ENCODE measurements around the gene PCDH19. TPM values are rescaled to one million over a fixed set of nuclear protein-coding genes. Genes with fewer than 3 reads are reported as not detected.
"Not testable (repeated sequence)": the region's sequence is repeated elsewhere in the genome, so short reads cannot be mapped to it uniquely, and the experiment has no call there.

Gene PCDH19, protein sequence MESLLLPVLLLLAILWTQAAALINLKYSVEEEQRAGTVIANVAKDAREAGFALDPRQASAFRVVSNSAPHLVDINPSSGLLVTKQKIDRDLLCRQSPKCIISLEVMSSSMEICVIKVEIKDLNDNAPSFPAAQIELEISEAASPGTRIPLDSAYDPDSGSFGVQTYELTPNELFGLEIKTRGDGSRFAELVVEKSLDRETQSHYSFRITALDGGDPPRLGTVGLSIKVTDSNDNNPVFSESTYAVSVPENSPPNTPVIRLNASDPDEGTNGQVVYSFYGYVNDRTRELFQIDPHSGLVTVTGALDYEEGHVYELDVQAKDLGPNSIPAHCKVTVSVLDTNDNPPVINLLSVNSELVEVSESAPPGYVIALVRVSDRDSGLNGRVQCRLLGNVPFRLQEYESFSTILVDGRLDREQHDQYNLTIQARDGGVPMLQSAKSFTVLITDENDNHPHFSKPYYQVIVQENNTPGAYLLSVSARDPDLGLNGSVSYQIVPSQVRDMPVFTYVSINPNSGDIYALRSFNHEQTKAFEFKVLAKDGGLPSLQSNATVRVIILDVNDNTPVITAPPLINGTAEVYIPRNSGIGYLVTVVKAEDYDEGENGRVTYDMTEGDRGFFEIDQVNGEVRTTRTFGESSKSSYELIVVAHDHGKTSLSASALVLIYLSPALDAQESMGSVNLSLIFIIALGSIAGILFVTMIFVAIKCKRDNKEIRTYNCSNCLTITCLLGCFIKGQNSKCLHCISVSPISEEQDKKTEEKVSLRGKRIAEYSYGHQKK (N-terminal part only)
- not detected in 2 replicates for total RNA-seq

DNA sequence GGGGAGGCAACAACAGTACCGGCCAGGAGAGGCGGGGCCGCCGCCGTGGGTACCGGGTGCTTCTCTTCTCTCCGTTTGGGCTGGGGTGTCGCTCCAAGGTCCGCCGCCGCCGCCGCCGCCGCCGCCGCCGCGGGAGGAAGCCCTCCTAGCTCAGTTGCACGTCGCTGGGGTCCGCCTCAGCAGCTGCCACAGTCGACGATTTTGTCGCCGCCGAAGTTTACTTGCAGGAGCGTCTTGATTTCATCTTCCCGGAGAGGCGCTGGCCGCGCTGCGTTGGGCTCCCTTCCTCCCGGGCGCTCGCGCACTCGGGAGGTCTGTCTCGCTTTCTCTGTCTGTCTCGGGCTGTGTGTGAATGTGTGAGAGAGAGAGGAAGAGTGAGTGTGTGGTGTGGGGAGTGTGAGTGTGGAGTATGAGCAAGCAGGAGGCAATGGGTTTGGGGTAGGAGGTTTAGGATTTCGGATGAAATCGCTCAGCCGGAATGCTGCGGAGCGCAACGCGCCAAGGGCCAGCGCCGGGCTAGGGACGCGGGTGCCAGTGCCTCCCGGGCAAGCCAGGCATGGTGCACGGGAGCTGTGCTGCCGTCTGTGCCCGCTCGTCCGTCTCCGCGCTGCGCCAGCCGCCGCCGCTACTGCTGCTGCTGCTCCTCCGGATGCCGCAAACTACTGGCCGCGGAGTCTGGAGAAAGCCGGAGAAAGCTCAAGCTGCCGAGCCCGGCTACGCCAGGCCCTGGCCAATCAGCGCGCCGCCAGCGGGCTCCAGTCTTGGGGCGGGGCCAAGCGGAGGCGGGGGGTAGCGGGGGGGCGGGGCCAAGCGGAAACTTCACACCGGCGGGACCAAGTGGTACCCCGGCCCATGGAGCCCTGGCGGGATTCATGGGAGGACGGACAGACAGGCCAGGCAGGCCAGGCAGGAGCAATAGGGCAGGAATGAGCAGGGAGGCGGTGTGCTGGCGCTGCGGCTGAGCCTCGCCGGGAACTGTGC, at the start of gene PCDH19:
TSS of gene PCDH19 (minus strand) at position 664 of the 981 bp plus-strand sequence. CDS start 1,676 bp downstream, outside the sequence.
- peaks cover 63% of the 10 kb centered on the region for H3K27me3 Mint-ChIP-seq (ENCODE audit: low read depth)
- no peaks in the 10 kb centered on the region for H3K36me3 Mint-ChIP-seq (ENCODE audit: low read depth)
- no peaks in the 10 kb centered on the region for H3K9me3 Mint-ChIP-seq
- peak within 1 kb of the TSS; percentile 52 for H3K4me3 Mint-ChIP-seq (ENCODE audit: low read depth)
- DNase-seq (ENCODE audit: low spot score) = no peak
- no peaks in the 10 kb centered on the region for H3K4me1 Mint-ChIP-seq (ENCODE audit: low read depth)
- no peak within 1 kb of the TSS for H3K27ac Mint-ChIP-seq
- intact Hi-C loops (cut with micrococcal nuclease) = no loop called here

- no peak for DNase-seq (ENCODE audit: low spot score)
- H3K27ac Mint-ChIP-seq = no peak overlapping the region
- H3K36me3 Mint-ChIP-seq (ENCODE audit: low read depth) = no peaks in the 10 kb centered on the region
- H3K27me3 Mint-ChIP-seq (ENCODE audit: low read depth) = no peaks in the 10 kb centered on the region
- intact Hi-C loops (cut with micrococcal nuclease) = no loop called here
- no peak overlapping the region for H3K4me3 Mint-ChIP-seq (ENCODE audit: low read depth)
- H3K9me3 Mint-ChIP-seq = no peaks in the 10 kb centered on the region
- no peaks in the 10 kb centered on the region for H3K4me1 Mint-ChIP-seq (ENCODE audit: low read depth)
Measured at GRCh38 chrX:100449696-100450608, 39.9 kb upstream of the PCDH19 start.

- intact Hi-C loops (cut with micrococcal nuclease) = no loop called here
- DNase-seq (ENCODE audit: low spot score) = no peak
- Mint-ChIP-seq H3K36me3 (ENCODE audit: low read depth) (no peaks in the 10 kb centered on the region), H3K4me1 (ENCODE audit: low read depth) (no peaks in the 10 kb centered on the region), H3K9me3 (no peaks in the 10 kb centered on the region), H3K4me3 (ENCODE audit: low read depth) (no peak overlapping the region), H3K27me3 (ENCODE audit: low read depth) (no peaks in the 10 kb centered on the region), H3K27ac (no peak overlapping the region)
Measured at GRCh38 chrX:100447655-100448397, 37.8 kb upstream of the PCDH19 start.

- no peaks in the 10 kb centered on the region for H3K4me1 Mint-ChIP-seq (ENCODE audit: low read depth)
- no peak overlapping the region for H3K4me3 Mint-ChIP-seq (ENCODE audit: low read depth)
- DNase-seq (ENCODE audit: low spot score) = no peak
- intact Hi-C loops (cut with micrococcal nuclease) = no loop called here
- no peaks in the 10 kb centered on the region for H3K36me3 Mint-ChIP-seq (ENCODE audit: low read depth)
- no peak overlapping the region for H3K27ac Mint-ChIP-seq
- no peaks in the 10 kb centered on the region for H3K27me3 Mint-ChIP-seq (ENCODE audit: low read depth)
- H3K9me3 Mint-ChIP-seq = no peaks in the 10 kb centered on the region
Measured at GRCh38 chrX:100445593-100445992, 35.5 kb upstream of the PCDH19 start.

DNA sequence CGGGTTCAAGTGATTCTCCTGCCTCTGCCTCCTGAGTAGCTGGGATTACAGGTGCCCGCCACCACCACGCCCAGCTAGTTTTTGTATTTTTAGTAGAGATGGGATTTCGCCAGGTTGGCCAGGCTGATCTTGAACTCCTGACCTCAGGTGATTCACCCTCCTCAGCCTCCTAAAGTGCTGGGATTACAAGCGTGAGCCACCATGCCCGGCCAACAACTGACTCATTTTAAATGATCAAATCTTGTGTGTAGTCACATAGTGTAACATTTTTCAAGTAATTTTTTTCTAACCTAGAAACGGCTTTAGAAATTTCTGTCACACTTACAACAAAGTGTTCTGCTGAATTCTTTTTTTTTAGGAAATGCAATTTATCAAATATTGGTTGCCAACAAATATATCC, 31.2 kb upstream of the PCDH19 start:
- H3K36me3 Mint-ChIP-seq (ENCODE audit: low read depth); DNase-seq (ENCODE audit: low spot score); H3K27ac Mint-ChIP-seq; H3K9me3 Mint-ChIP-seq; H3K4me3 Mint-ChIP-seq (ENCODE audit: low read depth); H3K4me1 Mint-ChIP-seq (ENCODE audit: low read depth); intact Hi-C loops (cut with micrococcal nuclease); H3K27me3 Mint-ChIP-seq (ENCODE audit: low read depth): not testable (repeated sequence)

DNA sequence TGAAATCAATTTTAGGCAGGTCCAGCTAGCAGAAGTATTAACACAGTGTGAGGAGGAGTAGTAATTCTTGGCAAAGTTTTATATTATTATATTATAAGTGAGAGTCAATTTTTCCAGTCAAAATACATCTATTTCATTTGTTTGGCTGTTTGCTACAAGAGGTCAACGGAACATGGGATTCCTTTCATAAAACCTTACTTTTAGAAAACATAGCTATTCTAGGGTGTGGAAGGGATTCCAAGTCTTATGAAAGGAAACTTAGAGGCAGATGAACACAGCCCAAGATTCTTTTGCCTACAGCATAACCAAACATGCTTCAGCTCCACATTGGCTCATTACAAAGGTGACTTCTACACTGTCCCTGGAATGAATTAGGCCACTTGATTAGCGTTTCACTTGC, 29.9 kb upstream of the PCDH19 start:
- Mint-ChIP-seq H3K27me3 (ENCODE audit: low read depth) (no peaks in the 10 kb centered on the region), H3K4me1 (ENCODE audit: low read depth) (no peaks in the 10 kb centered on the region), H3K36me3 (ENCODE audit: low read depth) (no peaks in the 10 kb centered on the region), H3K4me3 (ENCODE audit: low read depth) (no peak overlapping the region), H3K9me3 (no peaks in the 10 kb centered on the region), H3K27ac (no peak overlapping the region)
- no peak for DNase-seq (ENCODE audit: low spot score)
- intact Hi-C loops (cut with micrococcal nuclease) = no loop called here

DNA sequence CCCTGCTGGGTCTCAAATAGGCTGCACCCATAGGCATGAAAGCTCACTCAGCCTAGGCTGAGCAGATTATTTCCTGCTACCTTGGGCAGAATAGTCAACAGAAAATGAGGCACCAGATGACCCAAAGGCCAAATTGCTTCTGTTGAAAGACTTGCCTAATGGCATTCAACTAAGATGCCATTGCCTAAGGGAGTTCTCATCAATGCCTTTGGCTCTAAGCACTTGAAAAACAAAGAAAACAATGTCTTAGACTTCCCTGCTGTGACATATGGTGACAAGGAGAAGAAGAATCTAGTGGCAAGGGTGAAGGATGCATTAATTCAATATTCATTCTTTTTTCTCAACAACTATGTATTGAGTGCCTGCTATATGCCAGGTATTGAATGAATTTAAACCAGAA, 25.7 kb upstream of the PCDH19 start:
- no peak overlapping the region for H3K4me3 Mint-ChIP-seq (ENCODE audit: low read depth)
- no peak overlapping the region for H3K27ac Mint-ChIP-seq
- no peak for DNase-seq (ENCODE audit: low spot score)
- no peaks in the 10 kb centered on the region for H3K27me3 Mint-ChIP-seq (ENCODE audit: low read depth)
- no peaks in the 10 kb centered on the region for H3K4me1 Mint-ChIP-seq (ENCODE audit: low read depth)
- intact Hi-C loops (cut with micrococcal nuclease) = no loop called here
- H3K36me3 Mint-ChIP-seq (ENCODE audit: low read depth) = no peaks in the 10 kb centered on the region
- no peaks in the 10 kb centered on the region for H3K9me3 Mint-ChIP-seq

GRCh38 chrX:100424012-100424411, 13.9 kb upstream of the PCDH19 start:
- Mint-ChIP-seq H3K36me3 (ENCODE audit: low read depth) (no peaks in the 10 kb centered on the region), H3K9me3 (no peaks in the 10 kb centered on the region), H3K27me3 (ENCODE audit: low read depth) (no peaks in the 10 kb centered on the region), H3K4me1 (ENCODE audit: low read depth) (no peaks in the 10 kb centered on the region), H3K27ac (no peak overlapping the region), H3K4me3 (ENCODE audit: low read depth) (no peak overlapping the region)
- no peak for DNase-seq (ENCODE audit: low spot score)
- intact Hi-C loops (cut with micrococcal nuclease) = no loop called here

GRCh38 chrX:100418556-100418955, 8.5 kb upstream of the PCDH19 start:
- intact Hi-C loops (cut with micrococcal nuclease) = no loop called here

DNA sequence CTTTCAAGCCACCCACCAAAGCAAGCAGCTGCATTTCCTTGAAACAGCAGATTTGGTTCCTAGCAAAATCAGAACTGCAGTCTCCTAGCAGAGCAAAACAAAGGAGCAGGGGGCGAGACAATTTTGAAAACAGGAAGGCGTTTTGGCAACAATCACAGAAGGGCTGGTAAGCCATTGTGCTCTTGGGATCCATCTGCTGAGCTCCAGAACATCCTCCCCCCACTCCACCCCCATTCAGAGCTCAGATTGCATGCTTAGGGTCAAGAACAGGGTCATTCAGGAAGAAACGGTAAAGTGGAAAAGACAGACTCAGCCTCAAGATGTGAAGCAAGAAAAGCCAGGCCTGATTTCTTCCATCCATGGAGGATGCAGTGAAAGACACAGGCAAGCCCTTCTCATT, 7.6 kb upstream of the PCDH19 start:
- DNase-seq (ENCODE audit: low spot score) = no peak
- no peak overlapping the region for H3K4me3 Mint-ChIP-seq (ENCODE audit: low read depth)
- no peaks in the 10 kb centered on the region for H3K9me3 Mint-ChIP-seq
- intact Hi-C loops (cut with micrococcal nuclease) = no loop called here
- H3K27ac Mint-ChIP-seq = no peak overlapping the region
- H3K4me1 Mint-ChIP-seq (ENCODE audit: low read depth) = no peaks in the 10 kb centered on the region
- H3K36me3 Mint-ChIP-seq (ENCODE audit: low read depth) = no peaks in the 10 kb centered on the region
- peaks cover 18% of the 10 kb centered on the region for H3K27me3 Mint-ChIP-seq (ENCODE audit: low read depth)

More at GRCh38 chrX:100418556-100418955, 8.5 kb upstream of the PCDH19 start:
- peaks cover 11% of the 10 kb centered on the region for H3K27me3 Mint-ChIP-seq (ENCODE audit: low read depth)
- H3K36me3 Mint-ChIP-seq (ENCODE audit: low read depth) = no peaks in the 10 kb centered on the region
- H3K27ac Mint-ChIP-seq = no peak overlapping the region
- H3K9me3 Mint-ChIP-seq = no peaks in the 10 kb centered on the region
- no peak overlapping the region for H3K4me3 Mint-ChIP-seq (ENCODE audit: low read depth)
- DNase-seq (ENCODE audit: low spot score) = no peak
- H3K4me1 Mint-ChIP-seq (ENCODE audit: low read depth) = no peaks in the 10 kb centered on the region

DNA sequence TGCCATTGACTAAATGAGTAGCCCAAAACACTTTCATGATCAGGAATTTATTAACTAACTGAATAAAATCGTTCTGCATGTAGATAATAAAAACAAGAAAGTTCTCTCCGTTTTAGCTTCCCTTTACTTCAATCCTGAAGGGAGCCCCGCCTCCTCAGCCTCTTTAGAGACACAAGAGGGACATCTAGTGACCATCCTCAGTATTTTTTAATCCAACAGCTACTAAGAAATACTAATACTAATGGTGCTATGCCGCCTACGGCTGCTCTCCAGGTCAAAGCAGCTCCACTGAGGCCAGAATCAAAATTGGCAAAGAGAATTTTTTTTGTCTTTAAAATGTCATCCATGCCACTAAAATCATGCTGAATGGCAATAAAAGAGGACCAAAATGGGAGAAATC, 3.2 kb upstream of the PCDH19 start:
- no peaks in the 10 kb centered on the region for H3K9me3 Mint-ChIP-seq
- intact Hi-C loops (cut with micrococcal nuclease) = no loop called here
- no peak for DNase-seq (ENCODE audit: low spot score)
- H3K27me3 Mint-ChIP-seq (ENCODE audit: low read depth) = peaks cover 36% of the 10 kb centered on the region
- no peak overlapping the region for H3K27ac Mint-ChIP-seq
- no peak overlapping the region for H3K4me3 Mint-ChIP-seq (ENCODE audit: low read depth)
- H3K4me1 Mint-ChIP-seq (ENCODE audit: low read depth) = no peaks in the 10 kb centered on the region
- H3K36me3 Mint-ChIP-seq (ENCODE audit: low read depth) = no peaks in the 10 kb centered on the region

Data from activated T-helper 2 cell treated with anti-CD3 and anti-CD28 coated beads, Interferon-gamma antibody, Interleukin-2, Interleukin-4, amounts not matched to agents 10 μg/mL and 5 μg/mL and 100 μg/mL, durations not matched to agents 14 hours and 24 hours and 36 hours (primary cell).